ENCODE measurements around the gene UNC13A.
"Not testable (repeated sequence)": the region's sequence is repeated elsewhere in the genome, so short reads cannot be mapped to it uniquely, and the experiment has no call there.

The UNC13A gene

DNA sequence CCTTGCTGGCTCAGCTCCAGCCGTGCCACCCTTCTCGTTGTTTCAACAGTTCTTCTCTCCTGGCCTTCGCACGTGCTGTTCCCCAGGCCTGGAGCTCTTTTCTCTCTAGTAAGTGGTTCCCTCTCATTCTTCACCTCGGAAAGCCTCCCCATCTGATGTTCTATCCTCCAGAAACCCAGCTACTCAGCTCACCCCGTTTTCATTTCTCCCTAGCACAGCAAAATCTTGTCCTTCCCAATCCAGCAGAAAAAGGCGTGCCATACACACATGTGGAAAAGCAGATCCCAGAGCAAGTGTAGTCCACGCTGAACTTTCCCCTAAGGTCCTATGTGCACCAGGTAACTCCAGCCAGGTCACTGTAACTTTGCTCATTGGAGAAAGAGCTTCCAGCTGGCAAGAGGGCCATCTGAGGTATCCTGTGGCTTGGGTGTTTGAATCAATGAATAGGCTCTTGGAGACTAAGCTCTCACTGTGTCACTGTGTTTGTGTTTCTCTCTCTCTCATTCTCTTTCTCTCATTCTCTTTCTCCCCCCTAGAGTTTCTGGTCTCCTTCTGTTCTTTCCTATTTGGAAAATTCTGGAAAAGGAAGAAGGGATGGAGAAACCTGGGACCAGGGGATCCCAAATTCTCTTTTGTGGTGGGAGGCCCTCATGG, 83.7 kb downstream of the UNC13A start:
- DNase-seq (ENCODE audit: low read depth) = no peak

DNA sequence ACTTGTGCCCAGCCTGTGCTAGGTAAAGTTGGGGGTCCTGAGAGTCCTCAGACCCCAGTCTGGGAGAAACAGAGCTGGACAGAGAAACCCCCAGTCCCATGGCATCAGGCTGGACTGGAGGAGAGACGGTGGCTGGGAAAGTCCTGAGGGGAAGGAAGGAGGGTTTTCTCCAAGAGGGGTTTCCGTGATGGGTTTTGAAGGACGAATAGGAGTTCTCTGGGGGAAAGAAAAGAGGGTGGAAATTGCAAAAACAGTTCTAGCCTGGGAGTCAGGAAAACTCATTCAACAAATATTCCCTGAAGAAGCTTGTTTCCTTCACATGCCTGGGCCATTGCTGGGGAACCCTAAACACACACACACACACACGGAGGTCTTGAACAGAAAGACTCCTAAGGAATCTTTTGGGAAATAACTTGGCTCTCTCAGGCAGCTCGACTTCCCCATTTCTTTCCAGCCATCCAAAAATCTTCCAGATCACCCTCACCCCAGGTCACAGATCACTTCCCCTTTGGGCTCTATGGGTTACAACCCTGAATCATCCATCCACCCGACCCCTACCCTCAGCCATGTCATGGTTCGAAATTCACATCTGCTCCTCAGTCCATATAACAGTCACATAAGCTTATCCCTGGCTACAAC, 85.2 kb downstream of the UNC13A start:
- DNase-seq (ENCODE audit: low read depth) = no peak

DNA sequence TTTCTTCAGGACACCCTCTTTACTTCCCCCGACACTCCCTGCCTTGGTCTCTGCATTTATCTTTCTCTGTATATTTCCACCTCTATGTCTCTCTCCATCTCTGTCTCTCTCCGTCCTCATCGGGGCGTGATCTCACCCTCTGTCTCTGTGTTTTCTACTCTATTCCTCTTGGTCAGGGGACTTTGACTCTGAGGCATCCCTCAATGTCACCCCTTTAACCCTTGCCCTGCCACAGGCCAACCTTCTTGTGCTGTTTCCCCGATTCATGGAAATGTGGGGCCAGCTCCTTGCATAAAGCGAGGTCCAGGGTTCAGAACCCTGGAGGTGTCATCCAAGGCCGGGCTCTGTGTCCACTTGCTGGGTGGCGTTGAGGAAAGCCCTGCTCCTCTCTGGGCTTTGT, 85.9 kb downstream of the UNC13A start:
- no peak for DNase-seq (ENCODE audit: low read depth)

DNA sequence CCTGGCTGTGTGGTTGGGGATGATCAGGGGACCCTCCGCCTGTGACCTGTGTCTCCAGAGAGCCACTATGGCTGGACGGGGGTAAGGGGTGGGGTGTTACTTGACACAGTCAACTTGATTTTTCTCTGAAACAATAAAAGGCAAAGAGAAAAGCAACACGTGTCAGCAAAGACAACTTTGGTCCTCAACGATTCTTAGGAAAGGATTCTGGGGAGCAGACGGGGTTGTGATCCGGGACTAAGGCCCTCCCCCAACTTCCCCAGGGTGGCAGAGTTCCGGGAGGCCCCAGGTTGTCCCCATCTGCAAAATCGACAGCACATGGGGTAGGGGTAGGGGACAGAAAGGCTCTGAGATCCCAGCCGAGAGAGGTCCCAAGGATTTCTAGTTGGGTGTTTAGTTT, 86.5 kb downstream of the UNC13A start:
- no peak for DNase-seq (ENCODE audit: low read depth)

DNA sequence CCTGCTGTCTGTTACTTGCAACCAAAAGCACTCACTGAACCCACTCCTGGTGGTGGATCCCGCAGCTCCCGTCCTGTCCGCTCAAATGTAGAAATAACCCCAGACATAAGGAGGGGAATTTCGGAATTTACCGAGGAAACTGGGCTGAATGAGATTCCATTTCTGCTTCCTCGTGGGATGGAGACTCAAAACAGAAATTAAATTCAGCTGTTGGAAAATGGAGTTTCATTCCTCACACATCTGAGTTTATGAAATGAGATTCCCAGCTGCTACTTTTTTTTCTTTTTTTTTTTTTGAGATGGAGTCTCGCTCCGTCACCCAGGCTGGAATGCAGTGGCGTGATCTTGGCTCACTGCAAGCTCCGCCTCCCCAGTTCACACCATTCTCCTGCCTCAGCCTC, 88.4 kb downstream of the UNC13A start:
- no peak for DNase-seq (ENCODE audit: low read depth)

DNA sequence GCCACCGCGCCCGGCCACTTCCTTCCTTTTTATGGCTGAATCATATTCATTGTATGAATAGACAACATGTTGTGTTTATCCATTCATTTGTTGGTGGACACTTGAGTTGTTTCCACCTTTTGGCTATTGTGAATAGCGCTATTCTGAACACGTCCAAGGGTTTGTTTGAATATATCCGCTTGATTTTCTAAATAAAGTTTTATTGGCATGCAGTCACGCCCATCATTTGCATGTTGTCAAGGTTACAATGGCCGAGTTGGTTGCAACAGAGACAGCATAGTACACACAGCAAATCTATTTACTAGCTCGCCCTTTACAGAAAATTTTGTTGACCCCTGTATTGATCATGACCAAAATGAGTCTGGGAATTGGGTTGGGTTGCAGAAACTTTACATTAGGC, 89.2 kb downstream of the UNC13A start:
- no peak for DNase-seq (ENCODE audit: low read depth)

DNA sequence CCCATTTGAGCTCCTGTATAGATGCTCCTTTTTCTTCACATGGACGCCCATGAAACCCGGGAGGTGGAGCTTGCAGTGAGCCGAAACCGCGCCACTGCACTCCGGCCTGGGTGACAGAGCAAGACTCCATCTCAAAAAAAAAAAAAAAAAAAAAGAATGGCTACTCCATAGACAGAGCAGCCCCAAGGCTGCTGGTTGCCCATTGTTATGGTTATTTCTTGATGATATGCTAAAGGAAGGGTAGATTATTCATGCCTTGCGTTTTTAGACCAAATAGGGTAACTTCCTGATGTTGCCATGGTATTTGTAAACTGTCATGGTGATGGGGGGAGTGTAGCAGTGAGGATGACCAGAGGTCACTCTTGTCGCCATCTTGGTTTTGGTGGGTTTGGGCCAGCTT, 90.1 kb downstream of the UNC13A start:
- not testable (repeated sequence) for DNase-seq (ENCODE audit: low read depth)

DNA sequence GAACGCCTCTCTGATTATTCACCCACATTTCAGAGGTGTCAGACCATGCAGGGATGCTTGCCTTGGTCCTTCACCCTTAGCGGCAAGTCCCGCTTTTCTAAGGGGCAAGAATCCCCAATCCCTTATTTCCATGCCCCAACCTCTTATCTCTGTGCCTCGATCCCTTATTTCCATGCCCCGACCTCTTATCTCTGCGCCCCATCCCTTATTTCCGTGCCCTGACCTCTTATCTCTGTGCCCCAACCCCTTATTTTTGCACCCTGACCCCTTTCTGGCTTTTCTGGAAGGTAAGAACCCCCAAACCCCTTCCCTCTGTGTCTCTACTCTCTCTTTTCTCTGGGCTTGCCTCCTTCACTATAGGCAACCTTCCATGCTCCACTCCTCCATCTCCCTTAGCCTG, 93.9 kb downstream of the UNC13A start:
- DNase-seq (ENCODE audit: low read depth) = not testable (repeated sequence)

DNA sequence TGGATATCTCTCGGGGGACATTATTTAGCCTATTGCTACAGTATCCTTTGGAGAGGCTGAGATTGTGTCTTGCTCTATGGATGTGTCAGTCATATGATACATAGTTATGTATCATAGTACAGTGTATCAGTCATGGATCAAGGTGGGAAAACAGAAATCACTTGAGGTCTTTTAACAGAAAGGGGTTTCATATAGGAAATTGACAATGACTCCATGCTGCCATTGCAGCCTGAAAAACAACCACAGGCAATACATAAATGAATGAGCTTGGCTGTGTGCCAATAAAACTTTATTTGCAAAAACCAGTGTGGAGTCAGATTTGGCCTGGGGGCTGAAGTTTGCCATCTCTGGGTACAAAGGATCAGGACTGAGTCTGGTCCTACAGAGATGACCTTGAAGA, 97.3 kb downstream of the UNC13A start:
- DNase-seq (ENCODE audit: low read depth) = no peak

DNA sequence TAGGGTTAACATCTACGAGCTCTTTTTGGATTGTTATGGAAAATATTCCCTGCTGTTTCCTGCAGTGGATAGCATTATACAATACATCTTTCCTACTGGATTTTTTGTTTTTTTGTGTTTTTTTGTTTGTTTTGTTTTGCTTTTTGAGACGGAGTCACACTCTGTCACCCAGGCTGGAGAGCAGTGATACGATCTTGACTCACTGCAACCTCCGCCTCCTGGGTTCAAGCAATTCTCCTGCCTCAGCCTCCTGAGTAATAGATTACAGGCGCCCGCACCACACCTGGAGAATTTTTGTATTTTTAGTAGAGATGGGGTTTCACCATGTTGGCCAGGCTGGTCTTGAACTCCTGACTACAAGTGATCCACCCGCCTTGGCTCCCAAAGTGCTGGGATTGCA, 102.8 kb downstream of the UNC13A start:
- DNase-seq (ENCODE audit: low read depth) = not testable (repeated sequence)

DNA sequence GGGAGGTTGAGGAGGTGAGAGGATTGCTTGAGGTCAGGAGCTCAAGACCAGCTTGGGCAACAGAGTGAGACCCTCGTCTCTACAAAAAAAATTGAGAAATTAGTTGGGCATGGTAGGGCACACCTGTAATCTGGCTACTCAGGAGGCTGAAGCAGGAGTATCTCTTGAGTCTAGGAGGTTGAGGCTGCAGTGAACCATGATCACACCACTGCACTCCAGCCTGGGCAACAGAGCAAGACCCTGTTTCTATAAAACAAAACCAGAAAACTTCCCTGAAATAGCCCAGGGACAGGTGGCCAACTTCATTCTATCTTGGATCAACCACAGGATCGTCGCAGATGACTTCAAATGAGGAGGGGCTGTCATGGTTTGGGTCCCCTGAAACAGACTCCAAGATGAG, 104.0 kb downstream of the UNC13A start:
- no peak for DNase-seq (ENCODE audit: low read depth)

DNA sequence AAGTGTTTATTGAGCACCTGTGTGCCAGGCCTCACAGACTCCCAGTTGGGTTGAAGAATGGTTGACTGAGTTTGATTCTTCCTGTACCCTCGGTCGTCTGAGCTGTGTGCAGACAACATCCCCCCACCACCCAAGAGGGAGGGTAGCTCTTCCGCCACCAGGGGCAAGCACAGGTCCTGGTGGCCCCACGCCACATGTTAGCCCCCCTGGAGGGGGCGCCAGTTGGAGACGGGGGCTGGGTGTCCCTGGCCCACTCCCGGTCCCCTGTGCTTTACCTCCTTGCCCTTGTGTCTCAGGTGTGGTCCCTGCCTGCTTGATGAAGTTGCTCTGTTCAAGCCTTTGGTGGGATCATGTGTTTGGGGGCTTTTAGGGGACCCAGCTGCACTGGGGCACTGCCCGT, 105.5 kb downstream of the UNC13A start:
- no peak for DNase-seq (ENCODE audit: low read depth)

DNA sequence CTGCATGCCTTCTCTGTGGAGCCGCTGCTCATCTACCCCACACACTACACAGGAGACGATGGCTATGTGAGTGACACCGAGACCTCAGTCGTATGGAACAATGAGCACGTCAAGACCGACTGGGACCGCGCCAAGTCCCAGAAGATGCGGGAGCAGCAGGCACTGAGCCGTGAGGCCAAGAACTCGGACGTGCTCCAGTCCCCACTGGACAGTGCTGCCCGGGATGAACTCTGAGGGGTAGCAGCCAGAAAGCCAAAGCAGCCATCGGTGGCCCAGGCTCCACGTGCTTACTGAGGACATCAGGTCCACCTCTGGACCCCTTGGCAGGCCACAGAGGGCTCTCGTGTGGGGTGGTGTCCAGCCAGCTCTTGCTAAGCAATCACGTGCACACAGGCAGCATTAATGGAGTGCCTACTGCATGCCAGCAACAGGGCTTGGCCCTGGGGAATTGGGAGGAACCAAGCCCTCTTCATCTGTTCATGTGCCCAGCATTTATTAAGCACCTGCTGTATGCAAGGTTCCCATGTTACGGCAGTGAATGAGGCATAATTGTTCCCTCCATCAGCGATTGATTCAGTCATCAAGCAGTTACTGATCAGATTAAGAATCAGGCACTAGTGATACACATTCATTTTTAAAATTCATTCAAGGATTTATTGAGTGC, 106.8 kb downstream of the UNC13A start:
- DNase-seq (ENCODE audit: low read depth) = no peak

DNA sequence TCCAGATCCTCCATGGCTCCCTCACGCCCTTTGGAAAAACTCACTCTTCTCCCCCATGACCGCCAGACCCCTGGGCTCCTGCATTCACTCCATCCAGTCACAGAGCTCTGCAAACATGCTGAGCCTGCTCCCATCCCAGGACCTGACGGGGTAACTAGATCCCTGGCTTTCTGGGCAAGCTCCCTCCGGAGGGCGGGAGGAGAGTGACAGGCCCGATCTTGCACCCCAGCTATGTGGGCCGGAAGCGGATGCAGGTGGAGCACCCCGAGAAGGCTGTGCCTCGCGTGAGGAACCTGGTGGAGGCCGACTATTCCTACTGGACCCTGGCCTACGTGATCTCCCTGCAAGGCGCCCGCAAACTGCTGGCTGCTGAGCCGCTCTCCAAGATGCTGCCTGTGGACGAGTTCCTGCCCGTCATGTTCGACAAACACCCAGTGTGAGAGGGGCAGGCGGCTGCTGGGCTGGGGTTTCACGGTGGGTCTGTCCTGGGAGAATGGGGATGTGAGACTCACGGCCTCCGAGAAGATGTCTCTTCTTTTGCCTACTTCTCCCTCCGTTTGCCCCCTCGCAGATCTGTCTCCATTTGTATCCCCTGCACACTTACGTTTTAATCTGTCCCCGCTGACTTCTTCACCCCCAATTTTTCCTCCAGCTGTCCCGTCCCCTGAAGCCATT, 107.5 kb downstream of the UNC13A start:
- DNase-seq (ENCODE audit: low read depth) = no peak

DNA sequence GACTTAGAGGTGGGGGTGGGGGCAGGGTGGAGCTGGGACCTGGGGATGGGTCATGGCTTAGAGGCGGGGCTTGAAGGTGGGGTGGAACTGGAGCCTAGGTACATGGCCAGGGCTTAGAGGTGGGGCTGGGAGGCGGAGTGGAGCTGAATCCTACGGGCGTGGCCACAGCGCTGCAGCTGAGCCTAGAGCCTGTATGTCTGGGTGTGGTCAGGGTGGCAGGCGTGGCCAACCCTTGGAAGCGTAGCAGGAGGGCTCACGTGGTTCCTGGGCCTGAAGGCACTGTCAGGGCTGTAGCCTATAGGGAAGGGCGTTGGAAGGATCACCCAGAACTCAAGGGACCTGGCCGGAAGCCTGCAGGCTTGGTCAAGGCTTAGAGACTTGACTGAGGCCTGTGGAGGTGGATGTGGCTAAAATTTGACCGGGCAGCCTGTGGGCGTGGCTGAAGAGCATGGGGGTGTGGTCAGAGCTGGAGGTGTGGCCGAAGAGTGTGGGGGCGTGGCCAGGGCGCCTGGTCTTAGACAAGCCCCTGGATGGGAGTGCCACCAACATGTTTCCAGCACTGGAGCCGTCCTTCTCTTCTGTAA, 108.4 kb downstream of the UNC13A start:
- no peak for DNase-seq (ENCODE audit: low read depth)

DNA sequence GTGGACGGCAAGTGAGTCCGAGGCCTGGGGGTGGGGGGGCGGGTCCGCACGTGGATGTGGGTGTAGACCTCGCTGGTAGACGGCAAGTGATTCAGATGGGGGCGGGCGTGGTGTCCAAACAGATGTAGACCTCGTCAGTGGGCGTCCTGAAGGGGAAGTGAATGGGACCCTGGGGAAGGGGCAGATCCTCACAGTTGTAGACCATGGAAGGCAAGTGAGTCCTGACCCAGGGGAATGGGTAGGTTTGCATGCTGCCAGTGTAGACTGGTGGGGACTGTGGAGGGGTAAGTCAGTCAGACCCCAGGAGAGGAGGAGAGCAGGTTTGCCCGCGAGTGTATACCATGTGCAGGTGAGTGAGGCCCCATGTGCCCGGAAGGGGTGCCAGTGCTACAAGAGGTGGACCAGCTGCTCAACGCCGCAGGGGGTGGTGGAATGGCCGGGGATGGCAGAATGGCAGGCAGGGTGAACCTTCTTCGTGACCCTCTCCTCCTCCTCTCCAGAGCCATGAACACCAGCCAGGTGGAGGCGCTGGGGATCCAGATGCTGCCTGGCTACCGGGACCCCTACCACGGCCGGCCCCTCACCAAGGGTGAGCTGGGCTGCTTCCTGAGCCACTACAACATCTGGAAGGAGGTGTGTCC, 110.6 kb downstream of the UNC13A start:
- no peak for DNase-seq (ENCODE audit: low read depth)

DNA sequence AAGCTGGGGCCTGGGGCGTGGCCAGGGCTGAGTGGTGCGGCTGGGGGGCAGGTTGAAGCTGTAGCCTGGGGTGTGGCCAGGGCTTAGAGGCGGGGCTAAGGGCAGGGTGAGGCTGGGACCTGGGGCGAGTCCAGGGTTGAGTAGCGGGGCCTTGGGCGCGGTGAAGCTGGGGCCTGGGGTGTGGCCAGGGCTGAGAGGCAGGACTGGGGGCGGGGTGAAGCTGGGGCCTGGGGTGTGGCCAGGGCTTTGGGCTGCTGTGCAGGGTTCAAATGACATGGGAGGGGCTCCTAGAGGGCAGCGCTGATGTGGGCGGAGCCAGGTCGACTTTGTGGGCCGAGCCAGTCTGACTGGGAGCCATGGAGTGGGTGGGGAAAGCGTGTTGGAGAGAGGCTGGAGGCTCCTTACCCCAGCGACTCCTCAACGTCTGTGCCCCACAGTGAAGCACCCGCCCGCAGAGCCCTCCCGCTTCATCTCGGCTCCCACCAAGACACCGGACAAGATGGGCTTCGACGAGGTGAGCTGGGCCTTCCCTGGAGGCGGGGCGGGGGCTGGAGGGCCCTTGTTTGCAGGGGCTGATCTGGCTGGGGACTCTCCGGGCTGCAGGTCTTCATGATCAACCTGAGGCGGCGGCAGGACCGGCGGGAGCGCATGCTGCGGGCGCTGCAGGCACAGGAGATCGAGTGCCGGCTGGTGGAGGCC, 111.2 kb downstream of the UNC13A start:
- DNase-seq (ENCODE audit: low read depth) = no peak

DNA sequence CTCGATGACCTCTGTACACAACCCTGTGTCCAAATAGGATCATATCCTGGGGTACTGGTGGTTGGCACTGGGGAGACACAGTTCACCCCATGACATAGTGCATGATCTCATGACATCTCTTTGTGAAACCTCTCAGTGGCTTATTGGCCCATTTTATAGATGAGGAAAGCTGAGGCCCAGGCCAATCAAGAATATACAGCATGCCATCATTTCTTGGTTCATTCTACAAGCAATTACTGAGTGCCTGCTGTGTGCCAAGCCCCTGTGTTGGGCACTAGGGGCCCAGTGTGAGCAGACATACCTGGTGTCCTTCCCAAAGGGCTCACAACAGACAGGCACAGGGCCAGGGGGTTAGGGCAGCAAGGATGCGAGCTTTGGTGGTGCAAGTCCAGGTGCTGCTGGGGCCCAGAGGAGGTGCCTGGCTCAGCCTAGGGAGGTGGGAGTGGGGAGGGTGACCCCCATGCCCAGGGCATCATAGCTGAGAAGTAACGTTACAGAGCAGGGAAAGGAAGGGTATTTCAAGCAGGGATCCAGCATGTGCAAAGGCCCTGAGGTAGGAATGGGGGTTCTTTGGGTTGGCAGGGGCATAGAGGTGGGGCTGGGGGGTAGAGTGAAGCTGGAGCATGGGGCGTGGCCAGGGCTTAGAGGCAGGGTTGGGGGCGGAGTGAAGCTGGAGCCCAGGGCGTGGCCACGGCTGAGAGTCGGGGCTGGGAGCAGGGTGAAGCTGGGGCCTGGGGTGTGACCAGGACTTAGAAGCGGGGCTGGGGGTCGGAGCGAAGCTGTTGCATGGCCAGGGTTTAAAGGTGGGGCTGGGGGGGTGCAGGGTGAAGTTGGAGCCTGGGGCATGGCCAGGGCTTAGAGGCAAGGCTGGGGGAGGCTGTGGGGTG, 112.0 kb downstream of the UNC13A start:
- DNase-seq (ENCODE audit: low read depth) = no peak

DNA sequence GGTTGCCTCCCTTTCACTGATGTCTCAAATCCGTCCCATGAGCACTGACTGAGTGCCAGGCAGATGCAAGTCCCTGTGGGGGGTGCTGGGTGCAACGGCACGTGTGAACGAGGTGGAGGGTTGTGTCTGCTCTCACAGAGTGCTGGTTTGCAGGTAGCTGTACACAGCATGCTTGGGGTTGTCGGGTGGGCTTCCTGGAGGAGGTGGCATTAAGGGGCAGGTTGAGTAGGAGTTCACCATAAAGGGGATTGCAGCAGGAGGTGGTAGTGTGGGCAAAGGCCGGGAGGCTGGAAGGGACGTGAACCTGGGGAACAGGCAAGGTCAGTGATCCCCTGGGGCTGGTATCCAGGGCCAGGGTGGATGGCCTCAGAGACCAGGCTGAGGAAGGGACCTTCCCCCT, 115.5 kb downstream of the UNC13A start:
- DNase-seq (ENCODE audit: low read depth) = no peak

DNA sequence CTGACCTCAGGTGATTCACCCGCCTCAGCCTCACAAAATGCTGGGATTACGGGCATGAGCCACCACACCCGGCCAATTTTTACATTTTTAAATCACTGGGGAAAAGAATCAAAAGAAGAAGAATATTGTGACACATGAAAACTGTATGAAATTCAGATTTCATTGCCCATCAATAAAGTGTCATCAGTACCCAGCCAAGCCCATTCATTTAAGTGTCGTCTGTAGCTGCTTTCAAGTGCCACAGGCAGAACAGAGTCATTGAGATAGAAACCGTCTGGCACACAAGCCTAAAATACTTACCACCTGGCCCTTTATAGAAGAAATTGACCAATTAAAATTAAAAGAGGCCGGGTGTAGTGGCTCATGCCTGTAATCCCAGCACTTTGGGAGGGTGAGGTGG, 117.4 kb downstream of the UNC13A start:
- DNase-seq (ENCODE audit: low read depth) = no peak

DNA sequence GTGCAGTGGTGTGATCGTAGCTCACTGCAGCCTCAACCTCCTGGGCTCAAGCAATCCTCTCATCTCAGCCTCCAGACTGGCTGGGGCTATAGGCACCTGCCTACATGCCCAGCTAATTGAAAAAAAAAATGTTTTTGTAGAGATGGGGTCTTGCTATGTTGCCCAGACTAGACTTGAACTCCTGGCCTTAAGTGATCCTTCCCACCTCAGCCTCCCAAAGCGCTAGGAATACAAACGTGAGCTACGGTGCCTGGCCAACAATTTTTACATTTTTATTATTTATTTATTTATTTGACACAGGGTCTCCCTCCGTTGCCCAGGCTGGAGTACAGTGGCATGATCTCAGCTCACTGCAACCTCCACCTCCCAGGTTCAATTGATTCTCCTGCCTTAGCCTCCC, 117.9 kb downstream of the UNC13A start:
- DNase-seq (ENCODE audit: low read depth) = not testable (repeated sequence)

Data from stimulated activated CD8-positive, alpha-beta memory T cell treated with anti-CD3 and anti-CD28 coated beads, Interleukin-4, amount 100 ng/mL, for 24 hours (primary cell).